GM13977 (cell line): ENCODE measurements around the gene PKN1.
A peak's percentile ranks its signal among the peaks of the same experiment; 100 is the strongest.
"Not testable (repeated sequence)": the region's sequence is repeated elsewhere in the genome, so short reads cannot be mapped to it uniquely, and the experiment has no call there.

Experiments
- DNase-seq: peaks from one replicate; pipeline ENCODE4 v3.0.0; 2012; ENCODE audit warnings: low spot score
- CTCF ChIP-seq: IDR thresholded peaks from 2 replicates; pipeline ENCODE4 v1.5.1; 2012; ENCODE audit warnings: mild to moderate bottlenecking, control low read depth; ENCODE audit not compliant: insufficient read depth; ENCODE audit errors: extremely low read depth, missing control alignments
- in situ Hi-C: fragments of 300-500 bp; cut with MboI; formaldehyde crosslinking; loops from one replicate; pipeline ENCODE4 v1.12.0; 2022; ENCODE audit warnings: low sequenced_read_pairs, low pct_unique_long_range_greater_than_20kb, mixed read lengths, inconsistent platforms; ENCODE audit not compliant: unreplicated experiment

Gene PKN1

GRCh38 chr19:14450168-14450874 is 17.2 kb downstream of the PKN1 start:
- peak; percentile 76 for DNase-seq
- TF ChIP-seq CTCF, result no peak
- in situ Hi-C loops, result no loop called here

DNA sequence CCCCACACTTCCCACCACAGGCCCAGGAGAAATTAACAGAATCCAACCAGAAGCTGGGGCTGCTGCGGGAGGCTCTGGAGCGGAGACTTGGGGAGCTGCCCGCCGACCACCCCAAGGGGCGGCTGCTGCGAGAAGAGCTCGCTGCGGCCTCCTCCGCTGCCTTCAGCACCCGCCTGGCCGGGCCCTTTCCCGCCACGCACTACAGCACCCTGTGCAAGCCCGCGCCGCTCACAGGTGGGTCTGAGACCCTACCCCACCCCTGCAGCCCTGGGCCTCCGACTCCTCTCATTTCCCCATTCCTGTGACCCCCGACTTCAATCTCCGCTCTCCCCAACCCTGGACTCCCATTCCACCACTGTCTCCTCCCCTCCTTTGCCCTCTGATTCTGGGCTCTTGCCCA is 17.8 kb downstream of the PKN1 start:
- no peak for DNase-seq
- in situ Hi-C loops, result no loop called here
- no peak for TF ChIP-seq CTCF

DNA sequence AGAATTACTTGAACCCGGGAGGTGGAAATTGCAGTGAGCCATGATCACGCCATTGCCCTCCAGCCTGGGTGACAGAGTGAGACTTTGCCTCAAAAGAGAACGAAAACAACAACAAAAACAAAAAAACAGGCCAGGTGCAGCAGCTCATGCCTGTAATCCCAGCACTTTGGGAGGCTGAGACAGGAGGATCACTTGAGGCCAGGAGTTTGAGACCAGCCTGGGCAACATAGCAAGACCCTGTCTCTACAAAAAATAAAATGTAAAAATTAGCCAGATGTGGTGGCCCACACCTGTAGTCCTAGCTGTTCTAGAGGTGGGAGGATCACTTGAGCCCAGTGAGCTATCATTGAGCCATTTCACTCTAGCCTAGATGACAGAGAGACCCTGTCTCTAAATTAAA is 19.2 kb downstream of the PKN1 start:
- DNase-seq, in situ Hi-C loops: not testable (repeated sequence)

GRCh38 chr19:14459703-14460102 is 26.6 kb downstream of the PKN1 start:
- in situ Hi-C loops, result no loop called here
- DNase-seq, result no peak
- no peak for TF ChIP-seq CTCF

DNA sequence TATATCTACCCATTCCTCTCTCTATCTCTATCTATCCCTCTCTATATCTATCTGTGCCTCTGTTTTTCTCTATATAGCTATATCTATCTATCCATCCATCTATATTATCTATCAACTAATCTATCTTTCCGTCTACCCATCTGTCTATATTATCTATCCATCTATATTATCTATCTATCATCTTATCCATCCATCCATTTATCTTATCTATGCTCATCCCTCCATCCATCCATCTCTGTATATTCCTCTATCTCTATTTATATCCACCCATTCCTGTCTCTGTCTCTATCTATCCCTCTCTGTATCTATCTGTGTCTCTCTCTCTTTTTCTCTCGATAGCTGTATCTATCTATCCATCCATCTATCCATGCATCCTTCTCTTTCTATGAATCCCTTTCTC is 27.8 kb downstream of the PKN1 start:
- no peak for DNase-seq
- TF ChIP-seq CTCF, result no peak
- in situ Hi-C loops, result no loop called here

DNA sequence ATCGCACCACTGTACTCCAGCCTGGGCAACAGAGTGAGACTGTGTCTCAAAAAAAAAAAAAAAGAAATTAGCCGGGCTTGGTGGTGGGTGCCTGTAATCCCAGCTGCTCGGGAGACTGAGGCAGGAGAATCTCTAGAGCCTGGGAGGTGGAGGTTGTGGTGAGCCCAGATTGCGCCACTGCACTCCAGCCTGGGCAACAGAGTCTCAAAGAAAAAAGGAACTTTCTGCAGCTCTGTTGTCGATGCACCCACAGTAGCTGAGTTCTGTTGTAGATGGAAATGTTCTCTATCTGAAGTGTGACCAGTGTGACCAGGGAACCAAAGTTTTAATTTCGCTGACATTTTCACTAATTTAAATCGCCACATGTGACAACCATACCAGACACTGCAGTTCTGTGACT is 29.3 kb downstream of the PKN1 start:
- DNase-seq, in situ Hi-C loops: not testable (repeated sequence)

- in situ Hi-C loops, result no loop called here
- no peak for TF ChIP-seq CTCF
- DNase-seq, result no peak
Measured at GRCh38 chr19:14463747-14464146, 30.6 kb downstream of the PKN1 start.

DNA sequence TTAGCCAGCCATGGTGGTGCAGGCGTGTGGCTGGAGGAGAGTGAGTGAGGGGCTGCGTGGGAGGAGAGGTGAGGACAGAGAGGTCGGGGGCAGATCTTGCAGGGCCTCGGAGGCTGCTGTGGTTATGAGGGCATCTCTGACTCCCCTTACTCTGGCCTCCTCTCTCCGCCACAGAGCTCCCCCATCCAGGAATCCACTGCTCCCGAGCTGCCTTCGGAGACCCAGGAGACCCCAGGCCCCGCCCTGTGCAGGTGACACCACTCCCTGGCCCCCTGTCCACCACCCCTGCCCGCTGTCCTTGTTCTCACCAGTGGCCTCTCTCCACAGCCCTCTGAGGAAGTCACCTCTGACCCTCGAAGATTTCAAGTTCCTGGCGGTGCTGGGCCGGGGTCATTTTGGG is 34.3 kb downstream of the PKN1 start:
- no peak for TF ChIP-seq CTCF
- in situ Hi-C loops, result no loop called here
- DNase-seq, result no peak
